Activated B cell treated with CpG ODN at 0.5 μM for 24 hours (primary cell): Measurements from ENCODE around the gene RNF121. TPM values are rescaled to one million over a fixed set of nuclear protein-coding genes. Genes with fewer than 3 reads are reported as not detected.

Experiments
- ATAC-seq: fragments of 200-7000 bp; cut with Tn5 transposase; one replicate; pipeline ENCODE4 v1.10.0; 2021; ENCODE audit warnings: low read depth, mild to moderate bottlenecking, moderate library complexity
- CTCF ChIA-PET: fragments of 350-600 bp; sonication (Branson Sonifier 250); formaldehyde crosslinking; loops from one replicate; lab custom pipeline; 2021; ENCODE audit warnings: antibody characterized with exemption; lab: Charles Lee
- POLR2A ChIA-PET: fragments of 350-600 bp; sonication (Branson Sonifier 250); formaldehyde crosslinking; loops from one replicate; lab custom pipeline; 2021; ENCODE audit warnings: antibody characterized with exemption; lab: Charles Lee
- DNase-seq: peaks from one replicate; pipeline ENCODE4 v3.0.0; 2022
- H3K27ac Mint-ChIP-seq: one replicate; pipeline ENCODE4 v1.8.0; 2020; ENCODE audit warnings: mixed read lengths
- H3K27me3 Mint-ChIP-seq: one replicate; pipeline ENCODE4 v1.8.0; 2021; ENCODE audit warnings: mixed read lengths
- H3K36me3 Mint-ChIP-seq: one replicate; pipeline ENCODE4 v1.8.0; 2021; ENCODE audit warnings: low read depth, mixed read lengths
- H3K4me1 Mint-ChIP-seq: one replicate; pipeline ENCODE4 v1.8.0; 2021; ENCODE audit warnings: mixed read lengths
- H3K4me3 Mint-ChIP-seq: one replicate; pipeline ENCODE4 v1.8.0; 2020; ENCODE audit warnings: mild to moderate bottlenecking, mixed read lengths
- H3K9me3 Mint-ChIP-seq: one replicate; pipeline ENCODE4 v1.8.0; 2020; ENCODE audit warnings: mixed read lengths
- intact Hi-C: fragments of 100-400 bp; cut with micrococcal nuclease; formaldehyde crosslinking; loops from one replicate; pipeline ENCODE4 v1.15.1; 2024
- total RNA-seq: library from RNA; stranded (reverse); gene quantifications from 2 replicates; pipeline ENCODE4 v1.2.3, GENCODE V29; 2022
- TF ChIP-seq, protein P1 (sequence below): fragments of 200-600 bp; IDR thresholded peaks from one replicate; pipeline ENCODE4 v1.8.0; 2022; ENCODE audit warnings: antibody characterized with exemption, mild to moderate bottlenecking

The RNF121 gene
- total RNA-seq, 1 donor from 2014 or later: 47.4 TPM

DNA sequence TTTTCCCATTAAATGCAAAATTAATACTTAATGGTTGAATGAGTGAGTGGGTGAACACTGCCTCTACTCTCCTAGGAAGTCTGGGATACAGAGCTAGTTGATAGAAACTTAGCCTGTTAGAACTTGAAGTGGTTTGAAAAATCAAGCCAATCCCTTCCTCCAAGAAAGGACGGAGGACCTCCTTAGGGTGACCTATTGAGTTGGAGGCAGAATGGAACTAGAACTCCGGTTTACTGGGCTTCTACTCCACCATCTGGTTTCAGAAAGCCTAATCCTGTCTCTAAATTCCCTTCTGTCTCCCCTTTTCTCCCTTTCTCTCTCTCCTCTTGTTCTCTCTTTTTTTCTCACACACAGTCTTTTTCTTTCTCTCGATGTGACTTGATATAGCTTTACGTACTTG, 50.2 kb downstream of the RNF121 start:
- Mint-ChIP-seq H3K27me3 (no peaks in the 10 kb centered on the region), H3K36me3 (peaks cover 31% of the 10 kb centered on the region), H3K4me1 (peaks cover 17% of the 10 kb centered on the region), H3K27ac (peak overlapping the region; percentile 41), H3K4me3 (no peak overlapping the region), H3K9me3 (no peaks in the 10 kb centered on the region)
- POLR2A ChIA-PET: interaction anchor here (1.5 to 2.9 kb wide), 5 partner anchors 13 to 51 kb away, joined by 5 to 17 read pairs (median 8); partner anchors contain the start of genes IL18BP, RNF121 and XNDC1N
- intact Hi-C loops: loop anchor here (5.0 kb wide), 1 partner anchor 453 kb away; the partner anchor contains the start of gene CLPB
- CTCF ChIA-PET: interaction anchor here (1.3 to 5.3 kb wide), 8 partner anchors 15 to 451 kb away, joined by 3 to 60 read pairs (median 22); no protein-coding TSS in a partner anchor
- TF ChIP-seq, protein P1, sequence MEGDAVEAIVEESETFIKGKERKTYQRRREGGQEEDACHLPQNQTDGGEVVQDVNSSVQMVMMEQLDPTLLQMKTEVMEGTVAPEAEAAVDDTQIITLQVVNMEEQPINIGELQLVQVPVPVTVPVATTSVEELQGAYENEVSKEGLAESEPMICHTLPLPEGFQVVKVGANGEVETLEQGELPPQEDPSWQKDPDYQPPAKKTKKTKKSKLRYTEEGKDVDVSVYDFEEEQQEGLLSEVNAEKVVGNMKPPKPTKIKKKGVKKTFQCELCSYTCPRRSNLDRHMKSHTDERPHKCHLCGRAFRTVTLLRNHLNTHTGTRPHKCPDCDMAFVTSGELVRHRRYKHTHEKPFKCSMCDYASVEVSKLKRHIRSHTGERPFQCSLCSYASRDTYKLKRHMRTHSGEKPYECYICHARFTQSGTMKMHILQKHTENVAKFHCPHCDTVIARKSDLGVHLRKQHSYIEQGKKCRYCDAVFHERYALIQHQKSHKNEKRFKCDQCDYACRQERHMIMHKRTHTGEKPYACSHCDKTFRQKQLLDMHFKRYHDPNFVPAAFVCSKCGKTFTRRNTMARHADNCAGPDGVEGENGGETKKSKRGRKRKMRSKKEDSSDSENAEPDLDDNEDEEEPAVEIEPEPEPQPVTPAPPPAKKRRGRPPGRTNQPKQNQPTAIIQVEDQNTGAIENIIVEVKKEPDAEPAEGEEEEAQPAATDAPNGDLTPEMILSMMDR: no peak
- DNase-seq: no peak
- ATAC-seq: no peak

DNA sequence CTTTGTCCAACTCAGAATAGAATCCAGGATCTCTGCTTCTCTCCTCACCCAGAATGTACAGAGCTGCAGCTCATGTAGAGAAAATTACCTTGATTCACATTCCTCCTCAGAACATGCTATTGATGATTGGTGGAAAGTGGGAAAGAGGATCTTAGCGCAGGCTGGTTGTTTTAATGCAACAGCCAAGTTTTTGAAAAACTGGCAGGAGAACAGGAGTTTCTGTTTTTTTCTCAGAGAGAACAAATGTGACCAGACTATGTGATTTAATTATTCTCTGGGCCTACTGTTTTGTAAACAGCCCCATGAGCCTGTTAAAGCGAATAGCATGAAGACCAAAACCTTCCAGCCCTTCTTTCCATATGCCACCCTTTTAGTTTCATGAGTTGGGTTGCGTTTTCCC, 50.8 kb downstream of the RNF121 start:
- Mint-ChIP-seq H3K4me1 (peaks cover 17% of the 10 kb centered on the region), H3K27ac (peak overlapping the region; percentile 16)
- CTCF ChIA-PET: interaction anchor here (3.7 to 3.9 kb wide), 3 partner anchors 36 to 111 kb away, joined by 34 to 60 read pairs (median 37); no protein-coding TSS in a partner anchor

DNA sequence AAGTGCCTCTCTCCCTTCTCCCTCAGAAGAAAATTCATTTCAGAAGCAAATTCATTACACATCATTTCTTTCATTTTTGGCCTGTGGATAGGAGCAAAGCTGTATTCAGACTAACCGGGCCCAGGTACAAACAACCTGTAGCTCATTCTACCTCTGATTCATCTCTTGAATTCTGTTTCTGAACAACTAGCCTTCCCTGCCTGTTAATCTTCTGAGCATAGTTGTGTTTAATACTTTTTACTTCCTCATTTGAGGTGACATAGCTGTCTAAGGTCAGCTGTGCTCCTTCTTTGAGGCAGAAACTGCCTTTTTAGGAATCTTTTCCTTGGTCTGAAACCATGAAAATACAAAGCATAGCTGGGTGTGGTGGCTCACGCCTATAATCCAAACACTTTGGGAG, 57.3 kb downstream of the RNF121 start:
- TF ChIP-seq, protein P1: no peak
- peaks cover 27% of the 10 kb centered on the region for H3K36me3 Mint-ChIP-seq
- CTCF ChIA-PET: interaction anchor here (0.9 to 2.0 kb wide), 4 partner anchors 8 to 105 kb away, joined by 3 to 7 read pairs (median 4); no protein-coding TSS in a partner anchor

More for the DNA sequence above, 50.8 kb downstream of the RNF121 start:
- no peak for ATAC-seq
- no peak for DNase-seq
- no peaks in the 10 kb centered on the region for H3K9me3 Mint-ChIP-seq
- POLR2A ChIA-PET: interaction anchor here (1.6 to 2.2 kb wide), 2 partner anchors 19 to 34 kb away, joined by 5 to 8 read pairs; partner anchors contain the start of gene IL18BP
- TF ChIP-seq, protein P1: no peak
- intact Hi-C loops: loop anchor here (5.0 kb wide), 1 partner anchor 453 kb away; the partner anchor contains the start of gene CLPB
- no peak overlapping the region for H3K4me3 Mint-ChIP-seq
- no peaks in the 10 kb centered on the region for H3K27me3 Mint-ChIP-seq
- H3K36me3 Mint-ChIP-seq: peaks cover 27% of the 10 kb centered on the region

DNA sequence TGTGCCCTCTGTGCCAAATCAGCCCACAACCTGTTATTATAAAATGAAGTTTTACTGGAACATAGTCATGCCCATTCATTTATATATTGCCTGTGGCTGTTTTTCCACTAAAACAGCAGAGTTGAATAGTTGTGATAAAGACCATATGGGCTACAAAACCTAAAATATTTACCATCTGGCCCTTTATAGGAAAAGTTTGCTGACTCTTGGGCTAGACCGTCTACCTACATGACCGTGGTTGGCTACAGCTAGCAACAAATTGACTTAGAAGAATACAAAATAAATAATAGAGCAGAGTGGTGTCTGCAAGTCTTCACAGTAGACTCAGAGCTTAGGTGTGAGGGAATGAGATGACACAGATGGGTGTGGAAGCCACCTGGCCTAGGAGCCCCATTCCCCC, 58.7 kb downstream of the RNF121 start:
- Mint-ChIP-seq H3K4me1 (peaks cover 50% of the 10 kb centered on the region), H3K27me3 (no peaks in the 10 kb centered on the region), H3K36me3 (peaks cover 22% of the 10 kb centered on the region), H3K4me3 (no peak overlapping the region), H3K9me3 (no peaks in the 10 kb centered on the region), H3K27ac (no peak overlapping the region)
- ATAC-seq: no peak
- ChIA-PET CTCF (interaction anchor here (0.8 to 1.1 kb wide), 4 partner anchors 10 to 104 kb away, joined by 3 to 5 read pairs (median 3); no protein-coding TSS in a partner anchor), POLR2A (interaction anchor here (0.6 to 4.1 kb wide), 3 partner anchors 9 to 447 kb away, joined by 3 to 19 read pairs (median 15); partner anchors contain the start of genes CLPB and IL18BP)
- TF ChIP-seq, protein P1: no peak
- DNase-seq: no peak
- intact Hi-C loops: no loop called here

More for the DNA sequence above, 57.3 kb downstream of the RNF121 start:
- ATAC-seq: peak; percentile 92
- no peak for DNase-seq
- Mint-ChIP-seq H3K4me3 (no peak overlapping the region), H3K27ac (peak overlapping the region; percentile 68), H3K4me1 (peaks cover 36% of the 10 kb centered on the region), H3K9me3 (no peaks in the 10 kb centered on the region), H3K27me3 (no peaks in the 10 kb centered on the region)
- POLR2A ChIA-PET: interaction anchor here (0.6 to 4.1 kb wide), 4 partner anchors 8 to 1708 kb away, joined by 3 to 19 read pairs (median 6); partner anchors contain the start of genes IL18BP, RNF121 and XNDC1N
- intact Hi-C loops: no loop called here

DNA sequence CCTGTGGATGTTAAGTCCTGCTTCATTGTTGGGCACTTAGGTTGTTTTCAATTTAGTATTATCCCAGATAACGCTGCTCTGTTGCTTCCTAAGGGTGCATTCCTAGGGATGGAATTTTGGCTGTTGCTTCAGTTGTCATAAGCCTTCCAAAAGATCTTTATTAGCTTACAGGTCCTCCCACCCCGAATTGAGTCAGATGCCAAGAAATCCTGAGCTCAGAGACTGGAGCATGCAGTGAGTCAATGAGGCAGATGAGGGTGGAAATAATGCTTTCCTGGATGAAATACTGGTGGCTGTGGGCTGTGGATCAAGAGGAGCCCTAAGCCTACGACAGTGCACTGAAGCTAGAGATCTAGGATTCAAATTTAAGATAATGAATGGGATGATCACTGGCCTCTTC, 59.2 kb downstream of the RNF121 start:
- no peak overlapping the region for H3K27ac Mint-ChIP-seq
- TF ChIP-seq, protein P1: no peak
- peaks cover 55% of the 10 kb centered on the region for H3K4me1 Mint-ChIP-seq
- H3K36me3 Mint-ChIP-seq: peaks cover 20% of the 10 kb centered on the region
- ChIA-PET POLR2A (interaction anchor here (0.9 to 1.2 kb wide), 3 partner anchors 12 to 59 kb away, joined by 3 to 9 read pairs (median 3); partner anchors contain the start of gene RNF121), CTCF (interaction anchor here (0.8 to 1.1 kb wide), 3 partner anchors 10 to 103 kb away, joined by 3 to 5 read pairs (median 3); no protein-coding TSS in a partner anchor)
- no peaks in the 10 kb centered on the region for H3K9me3 Mint-ChIP-seq
- H3K4me3 Mint-ChIP-seq: no peak overlapping the region
- H3K27me3 Mint-ChIP-seq: no peaks in the 10 kb centered on the region
- intact Hi-C loops: no loop called here
- DNase-seq: no peak
- ATAC-seq: no peak
